Gastroesophageal sphincter (tissue), 3 donors: ENCODE results near the gene SZT2.

Experiments
- CTCF ChIP-seq, 4 experiments: fragments of 200-600 bp in 2 of 4; fragments of 450-650 bp in 2 of 4; sonication (generic) in 1 of 4; IDR thresholded peaks; one replicate each; pipeline ENCODE4 v1.5.1; 2017 to 2019; ENCODE audit warnings: antibody characterized with exemption in 4 of 4, mild to moderate bottlenecking in 2 of 4, moderate library complexity in 2 of 4
- EP300 ChIP-seq: sonication (generic); formaldehyde crosslinking; IDR thresholded peaks from one replicate; pipeline ENCODE4 v1.6.1; 2017; ENCODE audit warnings: antibody characterized with exemption, mild to moderate bottlenecking

- no peak for TF ChIP-seq CTCF (IDR thresholded peaks at IDR 0.05)
- no peak for TF ChIP-seq EP300
Measured at GRCh38 chr1:43445606-43446387, 56.1 kb downstream of the SZT2 start.
